Stimulated activated CD8-positive, alpha-beta memory T cell treated with anti-CD3 and anti-CD28 coated beads, Interleukin-2, amount 100 ng/mL, for 1 hour (primary cell): ENCODE results near the gene ZNF367.

Experiments
- DNase-seq, 2 donors: peaks; one replicate each; pipeline ENCODE4 v3.0.0-alpha.2; 2020; ENCODE audit warnings: low read depth in 2 of 2

The ZNF367 gene

GRCh38 chr9:96436456-96437126, 18.4 kb upstream of the ZNF367 start:
- DNase-seq: no peak

- DNase-seq: no peak
Measured at GRCh38 chr9:96436063-96436455, 17.9 kb upstream of the ZNF367 start.

- no peak for DNase-seq
Measured at GRCh38 chr9:96435345-96435744, 17.2 kb upstream of the ZNF367 start.

- DNase-seq: no peak
Measured at GRCh38 chr9:96430377-96430776, 12.2 kb upstream of the ZNF367 start.

- DNase-seq: no peak
Measured at GRCh38 chr9:96429732-96430131, 11.6 kb upstream of the ZNF367 start.

GRCh38 chr9:96425500-96426169, 7.5 kb upstream of the ZNF367 start:
- DNase-seq: no peak

GRCh38 chr9:96423985-96424336, 5.8 kb upstream of the ZNF367 start:
- DNase-seq: no peak

GRCh38 chr9:96423322-96423984, 5.3 kb upstream of the ZNF367 start:
- no peak for DNase-seq

GRCh38 chr9:96420468-96421219, 2.5 kb upstream of the ZNF367 start:
- DNase-seq: no peak

GRCh38 chr9:96419691-96419969, 1.5 kb upstream of the ZNF367 start:
- no peak for DNase-seq

- DNase-seq: peak in 1 of 2 donors; percentile 30
Measured at GRCh38 chr9:96418920-96419690, 935 bp upstream of the ZNF367 start.

GRCh38 chr9:96417661-96418082, 498 bp downstream of the ZNF367 start:
- DNase-seq: no peak

GRCh38 chr9:96417051-96417586, 1.1 kb downstream of the ZNF367 start:
- peak; percentile 88 to 89 for DNase-seq

- DNase-seq: no peak
Measured at GRCh38 chr9:96413302-96414221, 4.6 kb downstream of the ZNF367 start.

- DNase-seq: no peak
Measured at GRCh38 chr9:96412174-96412913, 5.8 kb downstream of the ZNF367 start.

- no peak for DNase-seq
Measured at GRCh38 chr9:96411129-96411838, 6.9 kb downstream of the ZNF367 start.

- DNase-seq: no peak
Measured at GRCh38 chr9:96408409-96409280, 9.5 kb downstream of the ZNF367 start.
